IMR-90 (cell line): ENCODE data around the gene CDKN2D.

Experiments used
- CTCF ChIP-seq: conservative IDR thresholded peaks from 2 replicates; pipeline ENCODE4 v1.5.1; 2012; ENCODE audit warnings: mild to moderate bottlenecking, low read depth, low read length, improper control_type of control experiment
- ELK1 ChIP-seq: fragments of 150-350 bp; IDR thresholded peaks from 2 replicates; pipeline ENCODE4 v1.6.1; 2016; ENCODE audit warnings: low read depth, mild to moderate bottlenecking, low read length, moderate library complexity, borderline replicate concordance
- MXI1 ChIP-seq: IDR thresholded peaks from 2 replicates; pipeline ENCODE4 v1.6.1; 2012; ENCODE audit warnings: low read depth, mild to moderate bottlenecking, low read length, moderate library complexity, borderline replicate concordance
- POLR2A ChIP-seq: IDR thresholded peaks from 2 replicates; pipeline ENCODE4 v1.6.1; 2012; ENCODE audit warnings: mild to moderate bottlenecking, low read depth, low read length
- RFX5 ChIP-seq: IDR thresholded peaks from 2 replicates; pipeline ENCODE4 v1.8.0; 2012; ENCODE audit warnings: low read depth, mild to moderate bottlenecking, low read length, moderate library complexity
- SMC3 ChIP-seq: fragments of 150-350 bp; IDR thresholded peaks from 2 replicates; pipeline ENCODE4 v1.6.1; 2016; ENCODE audit warnings: low read depth, mild to moderate bottlenecking, antibody characterized with exemption, low read length, moderate library complexity
- USF2 ChIP-seq: fragments of 150-350 bp; IDR thresholded peaks from 2 replicates; pipeline ENCODE4 v1.6.1; 2017; ENCODE audit warnings: mild to moderate bottlenecking, antibody characterized with exemption, low read length, low read depth

GRCh38 chr19:10560154-10560553 lies 8.6 kb downstream of the CDKN2D start:
- TF ChIP-seq CTCF (no peak), MXI1 (no peak), SMC3 (no peak), RFX5 (no peak), POLR2A (no peak), USF2 (no peak), ELK1 (no peak)
